ENCODE results near the gene TMPRSS6. TPM values are rescaled to one million over a fixed set of nuclear protein-coding genes. Genes with fewer than 3 reads are reported as not detected.

The TMPRSS6 gene
- total and polyA plus RNA-seq, 8 donors: 0.25 to 1.5 (median 0.46) TPM; not detected in 4

DNA sequence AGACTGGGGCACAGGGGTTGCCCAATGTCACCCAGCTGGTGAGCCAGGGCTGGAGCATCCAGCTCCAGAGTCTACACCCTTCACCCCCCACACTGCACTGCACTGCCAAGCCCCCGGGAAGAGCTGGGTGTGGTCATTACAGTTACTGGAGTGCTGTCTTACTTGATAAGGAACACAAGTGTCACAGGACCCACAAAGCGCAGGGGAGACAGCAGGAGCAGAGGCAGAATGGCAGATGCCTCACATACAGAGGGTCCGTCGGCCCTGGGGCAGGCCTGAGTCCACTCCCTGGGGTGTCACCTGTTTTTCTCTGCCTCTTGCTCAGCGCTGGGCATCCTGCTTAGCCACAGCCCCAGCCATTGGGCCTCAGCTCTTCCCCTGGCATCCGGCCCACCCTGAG lies 32.5 kb upstream of the TMPRSS6 start:
- intact Hi-C loops (cut with DNase I; ENCODE audit: low total_unique reads): no loop called here
- no peak for TF ChIP-seq POLR2A (IDR thresholded peaks at IDR 0.05)
- no peak for TF ChIP-seq EP300 (IDR thresholded peaks at IDR 0.05)
- TF ChIP-seq CTCF (IDR thresholded peaks at IDR 0.05): no peak
- no peak for TF ChIP-seq POLR2AphosphoS5 (IDR thresholded peaks at IDR 0.05)
- peaks cover 0 to 39% (median 0%) of the 10 kb centered on the region in 3 donors for H3K27me3 ChIP-seq
- 65 to 70% (median 68%) methylated on average over 5 to 6 of the region's 6 CpGs; no CpG with 5 or more reads in 1 of the 5 donors for WGBS, 5 donors
- H3K4me3 ChIP-seq: no peak overlapping the region
- H3K36me3 ChIP-seq: no peaks in the 10 kb centered on the region
- peaks cover 0 to 10% (median 4%) of the 10 kb centered on the region in 4 donors for H3K4me1 ChIP-seq
- DNase-seq: no peak
- H3K27ac ChIP-seq: no peak overlapping the region
- no peaks in the 10 kb centered on the region for H3K9me3 ChIP-seq

GRCh38 chr22:37141476-37141875 lies 32.0 kb upstream of the TMPRSS6 start:
- Histone ChIP-seq H3K36me3 (no peaks in the 10 kb centered on the region), H3K9me3 (no peaks in the 10 kb centered on the region), H3K4me3 (no peak overlapping the region), H3K27me3 (peaks cover 0 to 35% (median 0%) of the 10 kb centered on the region in 3 donors), H3K27ac (no peak overlapping the region), H3K4me1 (peaks cover 0 to 10% (median 4%) of the 10 kb centered on the region in 4 donors)
- intact Hi-C loops (cut with DNase I; ENCODE audit: low total_unique reads): no loop called here
- DNase-seq: no peak
- 84 to 88% (median 86%) methylated on average over 10 of the region's 10 CpGs; no CpG with 5 or more reads in 1 of the 5 donors for WGBS, 5 donors
- TF ChIP-seq POLR2A (IDR thresholded peaks at IDR 0.05): no peak

- WGBS, 5 donors: 80 to 89% (median 85%) methylated on average over 11 to 16 of the region's 16 CpGs
- Histone ChIP-seq H3K27me3 (peaks cover 0 to 33% (median 0%) of the 10 kb centered on the region in 3 donors), H3K4me1 (peaks cover 0 to 10% (median 4%) of the 10 kb centered on the region in 4 donors), H3K27ac (no peak overlapping the region), H3K36me3 (no peaks in the 10 kb centered on the region), H3K4me3 (no peak overlapping the region), H3K9me3 (no peaks in the 10 kb centered on the region)
- DNase-seq: no peak
- no peak for TF ChIP-seq CTCF (IDR thresholded peaks at IDR 0.05)
- no peak for TF ChIP-seq POLR2AphosphoS5 (IDR thresholded peaks at IDR 0.05)
- no peak for TF ChIP-seq EP300 (IDR thresholded peaks at IDR 0.05)
- TF ChIP-seq POLR2A (IDR thresholded peaks at IDR 0.05): no peak
- intact Hi-C loops (cut with DNase I; ENCODE audit: low total_unique reads): no loop called here
These were observed 31.3 kb upstream of the TMPRSS6 start for GRCh38 chr22:37140686-37141323.

DNA sequence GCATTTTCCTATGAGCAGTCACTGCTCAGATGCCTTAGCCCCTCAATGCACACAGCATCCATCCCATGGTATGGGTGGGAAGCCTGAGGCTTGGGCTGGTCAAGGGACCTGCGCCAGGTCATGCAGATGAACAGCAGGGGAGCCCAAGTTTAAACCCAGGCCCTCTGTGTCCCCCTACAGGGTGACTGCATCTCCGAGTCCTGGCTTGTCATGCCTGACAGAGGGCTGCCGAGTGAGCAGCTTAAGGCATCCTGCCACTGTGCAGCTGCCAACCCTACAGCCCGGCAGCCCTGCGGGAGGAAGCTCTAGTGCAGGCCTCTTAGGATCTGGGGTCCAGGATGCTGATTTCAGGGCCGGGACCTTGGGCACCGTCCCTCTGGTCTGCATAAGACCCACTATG lies 30.2 kb upstream of the TMPRSS6 start:
- intact Hi-C loops (cut with DNase I; ENCODE audit: low total_unique reads): no loop called here
- 65 to 77% (median 71%) methylated on average over 7 of the region's 7 CpGs for WGBS, 5 donors
- no peaks in the 10 kb centered on the region for H3K9me3 ChIP-seq
- no peaks in the 10 kb centered on the region for H3K4me1 ChIP-seq
- peaks cover 0 to 28% (median 0%) of the 10 kb centered on the region in 3 donors for H3K27me3 ChIP-seq
- TF ChIP-seq EP300 (IDR thresholded peaks at IDR 0.05): no peak
- TF ChIP-seq CTCF (IDR thresholded peaks at IDR 0.05): no peak
- no peak for TF ChIP-seq POLR2AphosphoS5 (IDR thresholded peaks at IDR 0.05)
- no peak for TF ChIP-seq POLR2A (IDR thresholded peaks at IDR 0.05)
- H3K36me3 ChIP-seq: no peaks in the 10 kb centered on the region
- no peak overlapping the region for H3K4me3 ChIP-seq
- DNase-seq: no peak
- H3K27ac ChIP-seq: no peak overlapping the region

Measured in stomach (tissue), 9 donors.